IMR-90 (cell line): Measurements from ENCODE around the gene RPL21. TPM values are rescaled to one million over a fixed set of nuclear protein-coding genes. Genes with fewer than 3 reads are reported as not detected.

Source experiments
- ATAC-seq: fragments of 200-7000 bp; cut with Tn5 transposase; 2 replicates; pipeline ENCODE4 v1.9.1; 2020; ENCODE audit warnings: low read depth, mild to moderate bottlenecking, moderate library complexity
- BruUV-seq: library from RNA; stranded (reverse); fragments of 400-500 nt; replicated peaks from 2 replicates; lab custom pipeline; 2021; lab: Mats Ljungman, UMichigan
- CTCF ChIA-PET: fragments of 300-600 bp; formaldehyde crosslinking; extraction: SDS; loops from one replicate; lab custom pipeline; 2021; ENCODE audit warnings: antibody characterized with exemption; lab: Yijun Ruan, JAX
- POLR2A ChIA-PET: fragments of 300-600 bp; sonication (Branson Sonifier 250); formaldehyde crosslinking; loops from one replicate; lab custom pipeline; 2022; ENCODE audit warnings: antibody characterized with exemption; ENCODE audit not compliant: unreplicated experiment; lab: Charles Lee
- DNase-seq: peaks from one replicate; pipeline ENCODE4 v3.0.0; 2013
- H2AFZ ChIP-seq: replicated peaks from 2 replicates; pipeline ENCODE3; 2013; ENCODE audit warnings: low read length, mild to moderate bottlenecking; ENCODE audit not compliant: poor library complexity
- H2AK5ac ChIP-seq: 2 replicates; pipeline ENCODE4 v1.6.1; 2013; ENCODE audit warnings: low read depth, low read length, inconsistent platforms
- H2AK9ac ChIP-seq: replicated peaks from 2 replicates; pipeline ENCODE3; 2013; ENCODE audit warnings: mild to moderate bottlenecking, low read depth, low read length, moderate library complexity; ENCODE audit not compliant: poor library complexity
- H2BK120ac ChIP-seq: 2 replicates; pipeline ENCODE4 v1.6.1; 2013; ENCODE audit warnings: low read depth, low read length, inconsistent platforms
- H2BK15ac ChIP-seq: 3 replicates; pipeline ENCODE4 v1.6.1; 2013; ENCODE audit warnings: low read depth, low read length, inconsistent platforms
- H2BK20ac ChIP-seq: 2 replicates; pipeline ENCODE4 v1.6.1; 2013; ENCODE audit warnings: low read depth, mild to moderate bottlenecking, inconsistent platforms, low read length, moderate library complexity
- H2BK5ac ChIP-seq: 2 replicates; pipeline ENCODE4 v1.6.1; 2013; ENCODE audit warnings: mild to moderate bottlenecking, low read depth, low read length, inconsistent platforms; ENCODE audit not compliant: poor library complexity, severe bottlenecking
- H3K14ac ChIP-seq: replicated peaks from 2 replicates; pipeline ENCODE4 v1.6.1; 2013; ENCODE audit warnings: low read depth, low read length, inconsistent platforms
- H3K18ac ChIP-seq: 2 replicates; pipeline ENCODE4 v1.6.1; 2013; ENCODE audit warnings: low read depth, low read length, control low read depth
- H3K23ac ChIP-seq: 2 replicates; pipeline ENCODE4 v1.6.1; 2013; ENCODE audit warnings: low read depth, low read length, inconsistent platforms
- H3K27ac ChIP-seq: 2 replicates; pipeline ENCODE4 v1.5.1; 2013; ENCODE audit warnings: mild to moderate bottlenecking, control low read depth, low read length; ENCODE audit not compliant: insufficient read depth
- H3K27me3 ChIP-seq: 2 replicates; pipeline ENCODE4 v1.6.1; 2013; ENCODE audit warnings: low read length; ENCODE audit not compliant: control insufficient read depth, insufficient read depth
- H3K36me3 ChIP-seq: 2 replicates; pipeline ENCODE4 v1.6.1; 2013; ENCODE audit warnings: low read length, mixed read lengths; ENCODE audit not compliant: control insufficient read depth, insufficient read depth
- H3K4ac ChIP-seq: 2 replicates; pipeline ENCODE4 v1.6.1; 2013; ENCODE audit warnings: low read depth, low read length, inconsistent platforms
- H3K4me1 ChIP-seq: 2 replicates; pipeline ENCODE4 v1.6.1; 2013; ENCODE audit warnings: low read length, mixed read lengths; ENCODE audit not compliant: control insufficient read depth, insufficient read depth
- H3K4me2 ChIP-seq: 2 replicates; pipeline ENCODE4 v1.6.1; 2013; ENCODE audit warnings: low read depth, mild to moderate bottlenecking, control low read depth, low read length, moderate library complexity
- H3K4me3 ChIP-seq: 2 replicates; pipeline ENCODE4 v1.5.1; 2013; ENCODE audit warnings: low read depth, mild to moderate bottlenecking, control low read depth, low read length, moderate library complexity; ENCODE audit not compliant: insufficient read depth
- H3K56ac ChIP-seq: 2 replicates; pipeline ENCODE4 v1.6.1; 2013; ENCODE audit warnings: low read length, inconsistent platforms; ENCODE audit not compliant: insufficient read depth; ENCODE audit errors: extremely low read depth
- H3K79me1 ChIP-seq, 2 experiments: 2 replicates each; pipeline ENCODE4 v1.6.1; 2013; ENCODE audit warnings: low read length in 2 of 2, inconsistent platforms in 1 of 2, low read depth in 1 of 2
- H3K9ac ChIP-seq: 2 replicates; pipeline ENCODE4 v1.6.1; 2013; ENCODE audit warnings: low read depth, low read length, control low read depth
- H3K9me1 ChIP-seq: 2 replicates; pipeline ENCODE4 v1.6.1; 2013; ENCODE audit warnings: low read length, inconsistent platforms; ENCODE audit not compliant: insufficient read depth
- H3K9me3 ChIP-seq: 2 replicates; pipeline ENCODE4 v1.6.1; 2013; ENCODE audit warnings: low read length; ENCODE audit not compliant: control insufficient read depth, insufficient read depth
- H4K20me1 ChIP-seq: 2 replicates; pipeline ENCODE4 v1.6.1; 2013; ENCODE audit warnings: low read length, inconsistent platforms; ENCODE audit not compliant: insufficient read depth
- H4K5ac ChIP-seq: 2 replicates; pipeline ENCODE4 v1.6.1; 2013; ENCODE audit warnings: mild to moderate bottlenecking, low read depth, low read length, control low read depth
- H4K8ac ChIP-seq, 2 experiments: 2 replicates each; pipeline ENCODE4 v1.6.1; 2013; ENCODE audit warnings: low read depth in 2 of 2, low read length in 2 of 2, control low read depth in 1 of 2, inconsistent platforms in 1 of 2
- H4K91ac ChIP-seq: 2 replicates; pipeline ENCODE4 v1.6.1; 2013; ENCODE audit warnings: low read depth, low read length, inconsistent platforms; ENCODE audit not compliant: insufficient read depth
- MXI1 ChIP-seq: IDR thresholded peaks from 2 replicates; pipeline ENCODE4 v1.6.1; 2012; ENCODE audit warnings: low read depth, mild to moderate bottlenecking, low read length, moderate library complexity, borderline replicate concordance
- RFX5 ChIP-seq: IDR thresholded peaks from 2 replicates; pipeline ENCODE4 v1.8.0; 2012; ENCODE audit warnings: low read depth, mild to moderate bottlenecking, low read length, moderate library complexity
- WGBS, 2 experiments: methylation state at CpG; one replicate each; pipeline versions ENCODE4 v1.1.5 to v1.1.7; 2013; ENCODE audit warnings: missing lambda C conversion rate in 2 of 2; ENCODE audit not compliant: insufficient read length in 1 of 2; ENCODE audit errors: extremely low coverage in 2 of 2; 5-methylcytosine and 5-hydroxymethylcytosine counted together
- dilution Hi-C: fragments of 300-500 bp; cut with HindIII; formaldehyde crosslinking; loops from one replicate; pipeline ENCODE4 v1.14.3; 2018; ENCODE audit warnings: low sequenced_read_pairs; ENCODE audit not compliant: unreplicated experiment
- in situ Hi-C: fragments of 300-500 bp; cut with MboI; formaldehyde crosslinking; loops from 3 replicates; pipeline ENCODE4 v1.14.3; 2019; ENCODE audit warnings: low sequenced_read_pairs, inconsistent platforms, mixed read lengths
- intact Hi-C: fragments of 100-400 bp; cut with micrococcal nuclease; formaldehyde crosslinking; loops from 2 replicates; pipeline ENCODE4 v1.10.0; 2022
- polyA plus RNA-seq, 3 experiments: library from polyadenylated mRNA; depleted of rRNA; stranded (reverse); fragments of >200 nt; gene quantifications; 2 replicates each; pipeline ENCODE4 v1.2.3, GENCODE V29; 2012; ENCODE audit warnings: low replicate concordance in 1 of 3
- total RNA-seq: library from RNA; depleted of rRNA; stranded (reverse); fragments of >200 nt; gene quantifications from 2 replicates; pipeline ENCODE4 v1.2.3, GENCODE V29; 2012

RPL21 gene
- total and polyA plus RNA-seq, 2 of the 4 experiments (the other 2 are of a cell fraction) = 912 to 1,160 TPM

DNA sequence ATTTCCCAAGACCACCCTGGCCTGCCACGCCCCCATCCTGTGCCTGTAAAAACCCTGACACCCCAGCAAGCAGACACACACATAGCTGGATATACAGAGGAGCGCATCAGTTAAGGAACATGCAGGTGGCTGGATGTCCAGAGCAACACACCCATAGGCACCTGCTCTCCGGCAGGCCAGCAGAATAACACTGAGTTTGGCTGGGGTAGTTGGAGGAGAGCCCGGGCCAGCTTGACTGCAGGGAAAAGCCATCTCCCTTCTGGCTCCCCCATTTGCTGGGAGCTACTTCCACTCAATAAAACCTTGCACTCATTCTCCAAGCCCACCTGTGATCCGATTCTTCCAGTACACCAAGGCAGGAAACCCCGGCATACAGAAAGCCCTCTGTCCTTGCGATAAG lies 28.1 kb downstream of the RPL21 start:
- Histone ChIP-seq H3K36me3 (no peaks in the 10 kb centered on the region), H3K4me2 (no peak overlapping the region), H4K20me1 (no peaks in the 10 kb centered on the region), H2BK15ac (no peak overlapping the region), H3K56ac (no peak overlapping the region), H3K9me1 (no peaks in the 10 kb centered on the region; the same call in 1 of the 2 replicates), H3K4me1 (peaks cover 5% of the 10 kb centered on the region; the same call in 1 of the 2 replicates), H3K9ac (no peak overlapping the region), H3K23ac (no peak overlapping the region), H3K4ac (no peak overlapping the region), H3K14ac (no peak overlapping the region), H3K4me3 (no peak overlapping the region), H4K5ac (no peak overlapping the region), H2AFZ (no peak overlapping the region), H2BK20ac (no peak overlapping the region), H2AK5ac (no peak overlapping the region), H3K79me1 (no peaks in the 10 kb centered on the region), H3K27me3 (peaks cover 6% of the 10 kb centered on the region), H4K91ac (no peak overlapping the region), H3K9me3 (peaks cover 2% of the 10 kb centered on the region), H3K27ac (no peak overlapping the region), H3K18ac (no peak overlapping the region), H2AK9ac (no peak overlapping the region), H2BK120ac (no peak overlapping the region), H4K8ac (no peak overlapping the region), H2BK5ac (no peak overlapping the region)
- dilution Hi-C loops = no loop called here
- TF ChIP-seq RFX5 (no peak), MXI1 (no peak)
- CTCF ChIA-PET = interaction anchor here (1.4 kb wide), 1 partner anchor 10 kb away, joined by 4 read pairs; no protein-coding TSS in a partner anchor
- intact Hi-C loops = no loop called here
- 100% methylated on average over 1 of the region's 7 CpGs; no CpG with 5 or more reads in 1 of the 2 experiments for WGBS, 2 experiments
- no peak for DNase-seq
- in situ Hi-C loops = loop anchor here (10.0 kb wide), 2 partner anchors 105 to 295 kb away; partner anchors contain the start of gene USP12
- ATAC-seq = no peak
- POLR2A ChIA-PET = no interaction called here
- BruUV-seq = no TSS peak
